AG09319 (cell line): ENCODE measurements around the gene WDFY3.

Experiments used
- DNase-seq: peaks from one replicate; pipeline ENCODE4 v3.0.0-alpha.2; 2010; ENCODE audit warnings: low read depth; ENCODE audit errors: extremely low read depth
- TF ChIP-seq, protein P1 (sequence below): IDR thresholded peaks from 2 replicates; pipeline ENCODE4 v1.5.1; 2011; ENCODE audit warnings: low read depth, mild to moderate bottlenecking, inconsistent platforms, low read length, moderate library complexity

The WDFY3 gene

DNA sequence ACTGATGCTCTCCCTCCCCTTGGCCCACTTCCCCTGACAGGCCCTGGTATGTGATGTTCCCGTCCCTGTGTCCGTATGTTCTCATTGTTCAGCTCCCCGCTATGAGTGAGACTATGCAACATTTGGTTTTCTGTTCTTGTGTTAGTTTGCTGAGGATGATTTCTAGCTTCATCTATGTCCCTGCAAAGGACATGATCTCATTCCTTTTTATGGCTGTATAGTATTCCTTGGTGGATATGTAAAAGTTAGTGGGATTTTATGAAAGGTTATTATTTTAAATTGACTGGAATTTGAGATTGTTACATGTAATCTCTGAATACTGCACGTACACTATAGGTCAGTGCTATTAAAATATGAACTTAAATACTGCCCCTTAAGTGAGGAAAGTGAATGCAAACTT, 184.0 kb downstream of the WDFY3 start:
- TF ChIP-seq, protein P1, sequence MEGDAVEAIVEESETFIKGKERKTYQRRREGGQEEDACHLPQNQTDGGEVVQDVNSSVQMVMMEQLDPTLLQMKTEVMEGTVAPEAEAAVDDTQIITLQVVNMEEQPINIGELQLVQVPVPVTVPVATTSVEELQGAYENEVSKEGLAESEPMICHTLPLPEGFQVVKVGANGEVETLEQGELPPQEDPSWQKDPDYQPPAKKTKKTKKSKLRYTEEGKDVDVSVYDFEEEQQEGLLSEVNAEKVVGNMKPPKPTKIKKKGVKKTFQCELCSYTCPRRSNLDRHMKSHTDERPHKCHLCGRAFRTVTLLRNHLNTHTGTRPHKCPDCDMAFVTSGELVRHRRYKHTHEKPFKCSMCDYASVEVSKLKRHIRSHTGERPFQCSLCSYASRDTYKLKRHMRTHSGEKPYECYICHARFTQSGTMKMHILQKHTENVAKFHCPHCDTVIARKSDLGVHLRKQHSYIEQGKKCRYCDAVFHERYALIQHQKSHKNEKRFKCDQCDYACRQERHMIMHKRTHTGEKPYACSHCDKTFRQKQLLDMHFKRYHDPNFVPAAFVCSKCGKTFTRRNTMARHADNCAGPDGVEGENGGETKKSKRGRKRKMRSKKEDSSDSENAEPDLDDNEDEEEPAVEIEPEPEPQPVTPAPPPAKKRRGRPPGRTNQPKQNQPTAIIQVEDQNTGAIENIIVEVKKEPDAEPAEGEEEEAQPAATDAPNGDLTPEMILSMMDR: no peak
- DNase-seq: no peak

DNA sequence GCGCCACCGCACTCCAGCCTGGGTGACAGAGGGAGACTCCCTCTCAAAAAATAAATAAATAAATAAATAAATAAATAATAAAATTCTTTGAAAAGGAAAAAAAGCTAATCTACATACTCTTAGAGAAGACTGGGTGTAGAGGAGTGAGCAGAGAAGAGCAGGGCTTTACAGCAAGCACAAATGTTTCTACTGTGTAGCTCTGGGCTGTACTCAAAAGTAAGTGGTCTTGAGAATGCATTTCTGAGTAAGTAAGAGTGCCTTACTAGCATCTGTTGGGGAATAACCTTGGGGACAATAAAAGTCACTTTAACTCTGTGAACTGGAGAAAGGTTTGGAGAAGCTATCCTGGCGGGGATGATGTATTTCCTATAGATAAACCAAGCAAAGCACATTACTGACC, 185.8 kb downstream of the WDFY3 start:
- TF ChIP-seq, protein P1: no peak
- DNase-seq: no peak

DNA sequence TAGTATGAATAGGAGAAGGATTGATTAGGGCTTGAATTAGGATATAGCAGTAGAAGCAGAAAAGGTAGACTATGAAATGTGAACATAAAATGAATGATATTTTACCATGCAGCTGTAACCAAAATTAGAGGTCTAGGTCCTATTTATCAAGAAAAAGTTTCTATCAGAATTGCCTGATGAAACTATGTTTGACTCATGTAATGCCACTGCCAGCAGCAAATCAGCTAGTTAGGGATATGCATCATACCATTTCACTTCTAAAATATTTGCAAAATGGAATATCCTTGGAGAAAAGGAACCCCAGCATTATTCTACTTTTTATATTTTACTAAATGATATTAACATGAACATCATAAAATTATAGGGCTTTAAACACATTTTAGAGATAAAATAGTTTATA, 188.4 kb downstream of the WDFY3 start:
- DNase-seq: no peak
- TF ChIP-seq, protein P1: no peak

DNA sequence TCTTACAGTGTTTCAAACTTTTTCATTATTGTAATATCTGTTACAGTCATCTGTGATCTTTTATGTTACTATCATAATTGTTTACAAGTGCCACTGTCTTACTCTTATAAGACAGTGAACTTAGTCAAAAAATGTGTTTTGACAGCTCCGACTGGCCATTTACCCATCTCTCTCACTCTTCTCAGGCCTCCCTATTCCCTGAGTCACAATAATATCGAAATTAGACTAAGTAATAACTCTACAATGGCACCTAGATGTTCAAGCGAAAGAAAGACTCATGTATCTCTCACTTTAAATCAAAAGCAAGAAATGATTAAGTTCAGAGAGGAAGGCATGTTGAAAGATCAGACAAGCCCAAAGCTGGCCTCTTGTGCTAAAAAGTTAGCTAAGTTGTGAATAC, 199.3 kb downstream of the WDFY3 start:
- DNase-seq: no peak
- TF ChIP-seq, protein P1: no peak

DNA sequence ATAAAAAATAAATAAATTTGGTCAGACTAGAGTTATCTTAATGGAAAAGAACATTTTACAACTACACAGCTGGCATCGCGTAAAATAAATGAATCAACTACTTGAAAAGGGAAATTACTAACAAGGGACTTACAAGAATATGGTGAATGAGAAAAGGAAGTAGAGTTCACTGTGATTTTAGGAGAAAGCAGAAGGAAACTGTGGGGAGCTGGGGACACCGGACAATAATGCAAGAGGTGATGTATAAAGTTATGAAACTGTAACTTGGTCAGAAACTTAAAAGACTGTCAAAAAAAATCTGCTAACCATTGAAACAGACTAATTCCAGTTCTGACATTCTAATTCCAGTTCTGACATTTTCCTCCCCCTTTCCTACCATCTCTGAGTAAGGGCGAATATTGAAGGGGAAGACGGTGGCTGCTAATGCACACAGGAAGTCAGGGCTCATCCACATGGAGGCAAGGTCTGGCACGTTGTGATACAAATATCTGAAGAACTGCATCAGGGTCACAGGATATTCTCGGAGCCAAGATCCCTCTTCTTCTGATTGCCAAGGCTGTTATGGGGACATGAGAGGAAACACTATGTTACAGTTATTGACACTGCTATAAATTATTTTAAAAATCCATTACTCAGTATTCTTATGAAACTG, 213.0 kb downstream of the WDFY3 start:
- DNase-seq: no peak
- TF ChIP-seq, protein P1: no peak

DNA sequence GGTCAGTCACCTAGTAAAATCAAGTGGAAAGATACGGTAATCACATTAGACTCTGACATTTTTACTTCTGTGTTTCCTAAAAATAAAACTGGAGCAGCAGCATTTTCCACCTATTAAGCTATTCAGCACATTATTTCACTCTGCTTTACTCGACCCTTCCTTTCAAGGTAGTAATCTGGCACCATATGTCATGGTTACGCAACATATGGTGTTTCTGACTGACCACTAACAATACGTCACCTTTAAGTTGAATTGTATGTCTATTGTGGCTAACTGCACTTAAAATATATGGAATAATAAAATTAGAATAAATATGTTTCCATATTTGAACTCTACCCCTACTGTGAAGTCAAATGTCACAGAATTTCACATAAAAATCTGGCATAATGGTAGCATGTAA, 214.8 kb downstream of the WDFY3 start:
- DNase-seq: no peak
- TF ChIP-seq, protein P1: no peak

DNA sequence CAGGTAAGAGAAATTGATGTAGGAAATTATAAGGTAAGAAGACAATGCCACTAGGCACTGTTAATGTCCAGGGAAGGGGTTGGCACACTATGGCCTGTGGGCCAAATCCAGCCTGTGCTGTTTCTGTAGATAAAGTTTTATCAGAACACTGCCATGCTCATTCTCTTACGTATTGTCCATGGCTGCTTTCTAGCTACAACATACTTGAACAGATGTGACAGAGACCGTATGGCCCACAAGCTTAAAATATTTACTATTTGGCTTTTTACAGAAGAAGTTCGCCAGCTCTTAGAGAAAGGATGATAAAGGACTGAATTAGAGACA, 215.6 kb downstream of the WDFY3 start:
- no peak for DNase-seq
- TF ChIP-seq, protein P1: no peak
